HG02970 (cell line): ENCODE data around the gene MAGEB3.

Experiments used
- ATAC-seq: cut with Tn5 transposase; IDR thresholded peaks from one replicate; pipeline ENCODE4 v1.9.1; 2021; ENCODE audit warnings: mild to moderate bottlenecking, moderate library complexity, moderate number of reproducible peaks; ENCODE audit not compliant: unreplicated experiment, low FRiP score

Gene MAGEB3

GRCh38 chrX:30275498-30275897, 45.0 kb downstream of the MAGEB3 start:
- ATAC-seq: no peak

GRCh38 chrX:30278365-30278764, 47.9 kb downstream of the MAGEB3 start:
- ATAC-seq: no peak

DNA sequence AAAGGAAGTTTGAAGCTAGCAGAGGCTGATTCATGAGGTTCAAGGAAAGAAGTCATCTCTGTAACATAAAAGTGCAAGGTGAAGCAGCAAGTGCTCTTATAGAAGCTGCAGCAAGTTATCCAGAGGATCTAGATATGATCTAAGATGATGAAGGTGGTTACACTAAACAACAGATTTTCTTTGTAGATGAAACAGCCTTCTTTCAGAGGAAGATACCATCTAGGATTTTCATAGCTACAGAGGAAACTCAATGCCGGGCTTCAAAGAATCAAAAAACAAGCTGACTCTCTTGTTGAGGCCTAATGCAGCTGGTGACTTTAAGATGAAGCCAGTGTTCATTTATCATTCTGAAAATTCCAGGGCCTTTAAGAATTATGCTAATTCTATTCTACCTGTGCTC, 50.0 kb downstream of the MAGEB3 start:
- ATAC-seq: no peak

GRCh38 chrX:30282527-30282926, 52.1 kb downstream of the MAGEB3 start:
- no peak for ATAC-seq

GRCh38 chrX:30283456-30284200, 53.2 kb downstream of the MAGEB3 start:
- ATAC-seq: no peak
